ENCODE measurements around the gene RUNX3.

DNA sequence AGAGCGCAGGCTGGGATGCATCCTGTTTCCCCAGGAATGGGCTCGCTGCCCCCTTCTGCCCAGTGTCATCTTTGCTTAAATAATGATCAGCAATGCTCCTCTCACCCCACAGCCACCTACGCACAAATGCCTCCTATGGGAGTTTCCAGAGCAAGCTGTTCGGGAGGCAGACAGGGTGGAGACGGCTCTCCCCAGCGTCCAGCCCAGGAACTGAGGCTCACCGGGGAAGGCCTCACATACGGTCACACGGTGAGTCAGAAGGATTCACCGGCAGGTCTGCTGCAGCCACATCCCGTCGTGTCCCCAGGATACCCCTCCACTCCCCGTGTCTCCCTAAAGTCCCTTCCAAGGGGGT, 40.3 kb upstream of the RUNX3 start:
- TF ChIP-seq FOXJ3 (CRISPR knock-in tag; IDR thresholded peaks at IDR 0.05) (no peak), TAF1 (IDR thresholded peaks at IDR 0.05; ENCODE audit: borderline replicate concordance, low read depth, low read length) (no peak), RXRA (IDR thresholded peaks at IDR 0.05; ENCODE audit: borderline replicate concordance, low read depth) (no peak), EP300 (IDR thresholded peaks at IDR 0.05; ENCODE audit: borderline replicate concordance in 1 of 2, low read depth in 1 of 2, low read length in 1 of 2) (no peak), YY1 (IDR thresholded peaks at IDR 0.05; ENCODE audit: low read depth) (no peak)
- TF ChIP-seq, protein P1, sequence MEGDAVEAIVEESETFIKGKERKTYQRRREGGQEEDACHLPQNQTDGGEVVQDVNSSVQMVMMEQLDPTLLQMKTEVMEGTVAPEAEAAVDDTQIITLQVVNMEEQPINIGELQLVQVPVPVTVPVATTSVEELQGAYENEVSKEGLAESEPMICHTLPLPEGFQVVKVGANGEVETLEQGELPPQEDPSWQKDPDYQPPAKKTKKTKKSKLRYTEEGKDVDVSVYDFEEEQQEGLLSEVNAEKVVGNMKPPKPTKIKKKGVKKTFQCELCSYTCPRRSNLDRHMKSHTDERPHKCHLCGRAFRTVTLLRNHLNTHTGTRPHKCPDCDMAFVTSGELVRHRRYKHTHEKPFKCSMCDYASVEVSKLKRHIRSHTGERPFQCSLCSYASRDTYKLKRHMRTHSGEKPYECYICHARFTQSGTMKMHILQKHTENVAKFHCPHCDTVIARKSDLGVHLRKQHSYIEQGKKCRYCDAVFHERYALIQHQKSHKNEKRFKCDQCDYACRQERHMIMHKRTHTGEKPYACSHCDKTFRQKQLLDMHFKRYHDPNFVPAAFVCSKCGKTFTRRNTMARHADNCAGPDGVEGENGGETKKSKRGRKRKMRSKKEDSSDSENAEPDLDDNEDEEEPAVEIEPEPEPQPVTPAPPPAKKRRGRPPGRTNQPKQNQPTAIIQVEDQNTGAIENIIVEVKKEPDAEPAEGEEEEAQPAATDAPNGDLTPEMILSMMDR (IDR thresholded peaks at IDR 0.05): 0 out of 2 replicates have a peak, but pooled peaks have one; percentile 6
- TF ChIP-seq, protein P2, sequence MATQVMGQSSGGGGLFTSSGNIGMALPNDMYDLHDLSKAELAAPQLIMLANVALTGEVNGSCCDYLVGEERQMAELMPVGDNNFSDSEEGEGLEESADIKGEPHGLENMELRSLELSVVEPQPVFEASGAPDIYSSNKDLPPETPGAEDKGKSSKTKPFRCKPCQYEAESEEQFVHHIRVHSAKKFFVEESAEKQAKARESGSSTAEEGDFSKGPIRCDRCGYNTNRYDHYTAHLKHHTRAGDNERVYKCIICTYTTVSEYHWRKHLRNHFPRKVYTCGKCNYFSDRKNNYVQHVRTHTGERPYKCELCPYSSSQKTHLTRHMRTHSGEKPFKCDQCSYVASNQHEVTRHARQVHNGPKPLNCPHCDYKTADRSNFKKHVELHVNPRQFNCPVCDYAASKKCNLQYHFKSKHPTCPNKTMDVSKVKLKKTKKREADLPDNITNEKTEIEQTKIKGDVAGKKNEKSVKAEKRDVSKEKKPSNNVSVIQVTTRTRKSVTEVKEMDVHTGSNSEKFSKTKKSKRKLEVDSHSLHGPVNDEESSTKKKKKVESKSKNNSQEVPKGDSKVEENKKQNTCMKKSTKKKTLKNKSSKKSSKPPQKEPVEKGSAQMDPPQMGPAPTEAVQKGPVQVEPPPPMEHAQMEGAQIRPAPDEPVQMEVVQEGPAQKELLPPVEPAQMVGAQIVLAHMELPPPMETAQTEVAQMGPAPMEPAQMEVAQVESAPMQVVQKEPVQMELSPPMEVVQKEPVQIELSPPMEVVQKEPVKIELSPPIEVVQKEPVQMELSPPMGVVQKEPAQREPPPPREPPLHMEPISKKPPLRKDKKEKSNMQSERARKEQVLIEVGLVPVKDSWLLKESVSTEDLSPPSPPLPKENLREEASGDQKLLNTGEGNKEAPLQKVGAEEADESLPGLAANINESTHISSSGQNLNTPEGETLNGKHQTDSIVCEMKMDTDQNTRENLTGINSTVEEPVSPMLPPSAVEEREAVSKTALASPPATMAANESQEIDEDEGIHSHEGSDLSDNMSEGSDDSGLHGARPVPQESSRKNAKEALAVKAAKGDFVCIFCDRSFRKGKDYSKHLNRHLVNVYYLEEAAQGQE (IDR thresholded peaks at IDR 0.05; ENCODE audit: low read depth, low read length): no peak
- TF ChIP-seq, protein P3, sequence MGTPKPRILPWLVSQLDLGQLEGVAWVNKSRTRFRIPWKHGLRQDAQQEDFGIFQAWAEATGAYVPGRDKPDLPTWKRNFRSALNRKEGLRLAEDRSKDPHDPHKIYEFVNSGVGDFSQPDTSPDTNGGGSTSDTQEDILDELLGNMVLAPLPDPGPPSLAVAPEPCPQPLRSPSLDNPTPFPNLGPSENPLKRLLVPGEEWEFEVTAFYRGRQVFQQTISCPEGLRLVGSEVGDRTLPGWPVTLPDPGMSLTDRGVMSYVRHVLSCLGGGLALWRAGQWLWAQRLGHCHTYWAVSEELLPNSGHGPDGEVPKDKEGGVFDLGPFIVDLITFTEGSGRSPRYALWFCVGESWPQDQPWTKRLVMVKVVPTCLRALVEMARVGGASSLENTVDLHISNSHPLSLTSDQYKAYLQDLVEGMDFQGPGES (IDR thresholded peaks at IDR 0.05; ENCODE audit: low read depth, low read length): no peak
